Panc1 (cell line): ENCODE measurements around the gene DCC. TPM values are rescaled to one million over a fixed set of nuclear protein-coding genes. Genes with fewer than 3 reads are reported as not detected.

ENCODE experiments used
- ATAC-seq: fragments of 200-7000 bp; cut with Tn5 transposase; 2 replicates; pipeline ENCODE4 v1.9.1; 2020; ENCODE audit warnings: mild to moderate bottlenecking, moderate library complexity
- BruUV-seq: library from RNA; stranded (reverse); fragments of 400-500 nt; replicated peaks from 2 replicates; lab custom pipeline; 2021; lab: Mats Ljungman, UMichigan
- CTCF ChIA-PET: fragments of 300-600 bp; sonication (Branson Sonifier 250); formaldehyde crosslinking; loops from one replicate; lab custom pipeline; 2022; ENCODE audit warnings: antibody characterized with exemption; lab: Charles Lee
- POLR2A ChIA-PET: fragments of 300-600 bp; sonication (Branson Sonifier 250); formaldehyde crosslinking; loops from one replicate; lab custom pipeline; 2022; ENCODE audit warnings: antibody characterized with exemption; lab: Charles Lee
- DNase-seq: peaks from one replicate; pipeline ENCODE4 v3.0.0-alpha.2; 2010; ENCODE audit warnings: low read depth, low spot score
- H3K27ac ChIP-seq: 2 replicates; pipeline ENCODE4 v1.5.1; 2011; ENCODE audit warnings: mild to moderate bottlenecking, low read length, inconsistent platforms
- H3K27me3 ChIP-seq: fragments of 200-500 bp; sonication (Bioruptor generic); 2 replicates; pipeline ENCODE4 v1.6.0; 2014; ENCODE audit warnings: low read length, inconsistent platforms; ENCODE audit not compliant: control insufficient read depth, insufficient read depth
- H3K36me3 ChIP-seq: fragments of 200-500 bp; sonication (Bioruptor generic); 2 replicates; pipeline ENCODE4 v1.5.1; 2014; ENCODE audit warnings: inconsistent platforms, mild to moderate bottlenecking, low read length, moderate library complexity; ENCODE audit not compliant: control insufficient read depth, insufficient read depth
- H3K4me1 ChIP-seq: 2 replicates; pipeline ENCODE4 v1.5.1; 2011; ENCODE audit warnings: inconsistent platforms, mild to moderate bottlenecking, low read length, moderate library complexity; ENCODE audit not compliant: control insufficient read depth, insufficient read depth
- H3K4me3 ChIP-seq, 2 experiments: 2 replicates each; pipeline ENCODE4 v1.5.1; 2011 to 2012; ENCODE audit warnings: low read depth in 2 of 2, low read length in 2 of 2, mild to moderate bottlenecking in 2 of 2, inconsistent platforms in 1 of 2, moderate library complexity in 1 of 2
- H3K9me3 ChIP-seq: fragments of 200-500 bp; sonication (Bioruptor generic); 2 replicates; pipeline ENCODE4 v1.5.1; 2014; ENCODE audit warnings: low read depth, mild to moderate bottlenecking, inconsistent platforms, low read length, moderate library complexity; ENCODE audit not compliant: control insufficient read depth, insufficient read depth
- CTCF ChIP-seq: fragments of 450-650 bp; IDR thresholded peaks from 2 replicates; pipeline ENCODE4 v1.5.1; 2017; ENCODE audit warnings: mild to moderate bottlenecking
- POLR2AphosphoS5 ChIP-seq: IDR thresholded peaks from 2 replicates; pipeline ENCODE4 v1.6.1; 2012; ENCODE audit warnings: mild to moderate bottlenecking, low read depth, low read length, moderate library complexity
- REST ChIP-seq, 2 experiments: IDR thresholded peaks; 2 replicates each; pipeline ENCODE4 v1.6.1; 2011 to 2012; ENCODE audit warnings: low read depth in 2 of 2, control low read depth in 1 of 2, low read length in 1 of 2, mild to moderate bottlenecking in 1 of 2, moderate library complexity in 1 of 2; ENCODE audit not compliant: insufficient read depth in 1 of 2
- SIN3A ChIP-seq: IDR thresholded peaks from 2 replicates; pipeline ENCODE4 v1.6.1; 2012; ENCODE audit warnings: low read depth, mild to moderate bottlenecking, low read length, moderate library complexity, borderline replicate concordance; ENCODE audit not compliant: insufficient read depth
- TCF7L2 ChIP-seq: IDR thresholded peaks from 2 replicates; pipeline ENCODE4 v1.6.1; 2011; ENCODE audit warnings: mild to moderate bottlenecking, low read depth, low read length, inconsistent platforms
- in situ Hi-C: cut with HindIII; loops from 2 replicates; pipeline ENCODE4 v1.10.0; 2016; ENCODE audit warnings: low sequenced_read_pairs, low pct_unique_long_range_greater_than_20kb
- intact Hi-C: fragments of 100-400 bp; cut with micrococcal nuclease; formaldehyde crosslinking; loops from one replicate; pipeline ENCODE4 v1.10.0; 2022; ENCODE audit not compliant: unreplicated experiment
- total RNA-seq: library from RNA; stranded (reverse); gene quantifications from one replicate; pipeline ENCODE4 v1.2.1, GENCODE V29; 2021; ENCODE audit not compliant: unreplicated experiment

DCC gene
- total RNA-seq, 1 experiment from 2014 or later: not detected

GRCh38 chr18:52311331-52311730 lies 28.7 kb upstream of the DCC start:
- DNase-seq (no peak), ATAC-seq (no peak)
- Histone ChIP-seq H3K9me3 (no peaks in the 10 kb centered on the region), H3K4me3 (no peak overlapping the region), H3K4me1 (no peaks in the 10 kb centered on the region), H3K27me3 (no peaks in the 10 kb centered on the region), H3K27ac (no peak overlapping the region), H3K36me3 (no peaks in the 10 kb centered on the region)
- intact Hi-C loops (no loop called here), in situ Hi-C loops (no loop called here)
- TF ChIP-seq SIN3A: no peak
- no peak for TF ChIP-seq TCF7L2
- TF ChIP-seq REST (IDR thresholded peaks at IDR 0.05; ENCODE audit: insufficient read depth in 1 of 2, low read depth in 2 of 2, low read length in 1 of 2): no peak
- TF ChIP-seq CTCF: no peak
- no peak for TF ChIP-seq POLR2AphosphoS5
- ChIA-PET CTCF (no interaction called here), POLR2A (no interaction called here)
- no TSS peak for BruUV-seq

- POLR2A ChIA-PET: no interaction called here
- no peak for DNase-seq
- CTCF ChIA-PET: no interaction called here
- no peak for ATAC-seq
- no peaks in the 10 kb centered on the region for H3K9me3 ChIP-seq
- H3K4me1 ChIP-seq: no peaks in the 10 kb centered on the region
- no peaks in the 10 kb centered on the region for H3K27me3 ChIP-seq
- in situ Hi-C loops (no loop called here), intact Hi-C loops (no loop called here)
- H3K4me3 ChIP-seq: no peak overlapping the region
- no peaks in the 10 kb centered on the region; the same call in 1 of the 2 replicates for H3K36me3 ChIP-seq
- TF ChIP-seq TCF7L2: no peak
- TF ChIP-seq CTCF: no peak
- no peak for TF ChIP-seq REST (IDR thresholded peaks at IDR 0.05; ENCODE audit: insufficient read depth in 1 of 2, low read depth in 2 of 2, low read length in 1 of 2)
- no peak for TF ChIP-seq SIN3A
- no peak for TF ChIP-seq POLR2AphosphoS5
- no peak overlapping the region for H3K27ac ChIP-seq
- no TSS peak for BruUV-seq
Measured at GRCh38 chr18:52312346-52312745, 27.7 kb upstream of the DCC start.
